Type B pancreatic cell (in vitro differentiated cells): Measurements from ENCODE around the gene GLI1. TPM values are rescaled to one million over a fixed set of nuclear protein-coding genes. Genes with fewer than 3 reads are reported as not detected.

ENCODE experiments used
- DNase-seq: peaks from one replicate; pipeline ENCODE4 v3.0.0; 2021; ENCODE audit warnings: mixed read lengths; ENCODE audit not compliant: unreplicated experiment; ENCODE audit errors: extremely low spot score
- H3K27ac Mint-ChIP-seq: 2 replicates; pipeline ENCODE4 v1.8.0; 2021; ENCODE audit warnings: mild to moderate bottlenecking, mixed read lengths
- H3K27me3 Mint-ChIP-seq: 2 replicates; pipeline ENCODE4 v1.8.0; 2021; ENCODE audit warnings: mixed read lengths
- H3K36me3 Mint-ChIP-seq: 2 replicates; pipeline ENCODE4 v1.8.0; 2021; ENCODE audit warnings: mixed read lengths
- H3K4me1 Mint-ChIP-seq: one replicate; pipeline ENCODE4 v1.8.0; 2021; ENCODE audit warnings: mixed read lengths; ENCODE audit not compliant: unreplicated experiment
- H3K4me3 Mint-ChIP-seq: 2 replicates; pipeline ENCODE4 v1.8.0; 2021; ENCODE audit warnings: mild to moderate bottlenecking, mixed read lengths
- H3K9me3 Mint-ChIP-seq: 2 replicates; pipeline ENCODE4 v1.8.0; 2021; ENCODE audit warnings: mixed read lengths
- total RNA-seq: library from RNA; stranded (reverse); gene quantifications from 2 replicates; pipeline ENCODE4 v1.2.1, GENCODE V29; 2021; ENCODE audit warnings: low replicate concordance
- TF ChIP-seq, protein P1 (sequence below): fragments of 200-600 bp; sonication (generic); conservative IDR thresholded peaks from 2 replicates; pipeline ENCODE4 v1.5.0; 2021; ENCODE audit warnings: antibody characterized with exemption, mild to moderate bottlenecking

GLI1 gene
- total RNA-seq, 1 donor from 2014 or later, result 22.7 TPM

DNA sequence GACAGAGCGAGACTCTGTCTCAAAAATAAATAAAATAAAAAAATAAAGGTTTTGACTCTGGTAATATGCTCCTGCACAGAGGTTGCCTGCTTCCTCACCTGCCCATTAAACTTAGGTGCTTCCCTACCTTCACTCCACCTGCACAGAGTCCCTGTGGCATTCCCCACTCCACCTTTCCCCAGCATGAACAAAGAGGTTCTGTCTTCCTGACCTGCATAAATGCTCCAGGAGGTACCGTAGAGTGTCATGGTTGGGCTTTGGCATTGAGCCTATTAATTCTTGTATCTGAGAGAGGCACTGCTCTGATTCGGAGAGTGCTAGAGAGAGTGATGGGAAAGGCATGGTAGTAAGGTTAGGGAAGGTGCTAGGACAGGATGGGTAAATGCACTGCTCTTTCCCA lies 13.8 kb downstream of the GLI1 start:
- Mint-ChIP-seq H3K27me3 (peaks cover 71% of the 10 kb centered on the region), H3K4me1 (no peaks in the 10 kb centered on the region), H3K9me3 (no peaks in the 10 kb centered on the region), H3K36me3 (no peaks in the 10 kb centered on the region), H3K4me3 (no peak overlapping the region), H3K27ac (no peak overlapping the region)
- no peak for DNase-seq
- TF ChIP-seq, protein P1, sequence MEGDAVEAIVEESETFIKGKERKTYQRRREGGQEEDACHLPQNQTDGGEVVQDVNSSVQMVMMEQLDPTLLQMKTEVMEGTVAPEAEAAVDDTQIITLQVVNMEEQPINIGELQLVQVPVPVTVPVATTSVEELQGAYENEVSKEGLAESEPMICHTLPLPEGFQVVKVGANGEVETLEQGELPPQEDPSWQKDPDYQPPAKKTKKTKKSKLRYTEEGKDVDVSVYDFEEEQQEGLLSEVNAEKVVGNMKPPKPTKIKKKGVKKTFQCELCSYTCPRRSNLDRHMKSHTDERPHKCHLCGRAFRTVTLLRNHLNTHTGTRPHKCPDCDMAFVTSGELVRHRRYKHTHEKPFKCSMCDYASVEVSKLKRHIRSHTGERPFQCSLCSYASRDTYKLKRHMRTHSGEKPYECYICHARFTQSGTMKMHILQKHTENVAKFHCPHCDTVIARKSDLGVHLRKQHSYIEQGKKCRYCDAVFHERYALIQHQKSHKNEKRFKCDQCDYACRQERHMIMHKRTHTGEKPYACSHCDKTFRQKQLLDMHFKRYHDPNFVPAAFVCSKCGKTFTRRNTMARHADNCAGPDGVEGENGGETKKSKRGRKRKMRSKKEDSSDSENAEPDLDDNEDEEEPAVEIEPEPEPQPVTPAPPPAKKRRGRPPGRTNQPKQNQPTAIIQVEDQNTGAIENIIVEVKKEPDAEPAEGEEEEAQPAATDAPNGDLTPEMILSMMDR, result no peak

DNA sequence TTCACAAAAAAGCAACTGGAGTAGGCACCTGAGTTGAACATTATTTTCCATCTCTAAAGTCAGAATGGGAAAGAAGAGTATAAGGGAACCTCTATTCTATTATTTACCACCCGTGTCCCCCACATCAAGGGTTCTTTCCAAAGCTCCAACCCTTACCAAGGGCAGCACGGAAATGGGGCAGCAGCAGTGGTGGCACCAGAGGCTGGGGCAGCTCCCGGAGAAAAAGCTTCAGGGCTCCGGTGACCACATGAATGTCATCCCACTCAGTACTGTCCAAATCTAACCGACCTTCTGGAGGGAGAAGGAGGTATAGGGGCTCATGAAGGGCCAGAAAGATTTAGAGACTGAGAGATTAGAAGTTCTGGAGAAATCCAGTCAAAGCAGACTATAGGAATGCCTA lies 14.3 kb downstream of the GLI1 start:
- Mint-ChIP-seq H3K4me3 (peak overlapping the region; percentile 48), H3K27ac (no peak overlapping the region), H3K9me3 (no peaks in the 10 kb centered on the region), H3K27me3 (peaks cover 74% of the 10 kb centered on the region), H3K4me1 (no peaks in the 10 kb centered on the region), H3K36me3 (no peaks in the 10 kb centered on the region)
- DNase-seq, result no peak
- TF ChIP-seq, protein P1, result no peak

DNA sequence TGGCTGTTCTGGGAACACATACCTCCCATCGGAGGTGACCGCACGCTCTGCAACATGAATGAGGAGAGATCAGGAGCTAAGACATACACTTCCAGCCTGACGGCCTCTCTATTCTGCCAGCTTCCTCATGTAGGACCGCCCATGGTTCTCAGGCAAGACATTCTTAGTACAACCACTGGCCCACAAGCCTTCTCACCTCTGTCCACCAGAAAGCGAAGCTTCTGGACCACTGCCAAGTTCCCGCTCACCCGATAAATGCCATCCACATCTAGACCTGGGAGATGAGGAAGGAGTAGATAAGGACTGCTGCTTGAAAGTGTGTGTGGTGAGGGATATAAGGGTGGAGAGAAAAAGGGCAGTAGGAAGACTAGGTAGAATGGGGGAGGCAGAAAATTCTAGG lies 14.8 kb downstream of the GLI1 start:
- Mint-ChIP-seq H3K36me3 (no peaks in the 10 kb centered on the region), H3K27me3 (peaks cover 76% of the 10 kb centered on the region), H3K9me3 (no peaks in the 10 kb centered on the region), H3K4me3 (peak overlapping the region; percentile 48), H3K4me1 (no peaks in the 10 kb centered on the region), H3K27ac (no peak overlapping the region)
- TF ChIP-seq, protein P1, result no peak
- DNase-seq, result no peak

DNA sequence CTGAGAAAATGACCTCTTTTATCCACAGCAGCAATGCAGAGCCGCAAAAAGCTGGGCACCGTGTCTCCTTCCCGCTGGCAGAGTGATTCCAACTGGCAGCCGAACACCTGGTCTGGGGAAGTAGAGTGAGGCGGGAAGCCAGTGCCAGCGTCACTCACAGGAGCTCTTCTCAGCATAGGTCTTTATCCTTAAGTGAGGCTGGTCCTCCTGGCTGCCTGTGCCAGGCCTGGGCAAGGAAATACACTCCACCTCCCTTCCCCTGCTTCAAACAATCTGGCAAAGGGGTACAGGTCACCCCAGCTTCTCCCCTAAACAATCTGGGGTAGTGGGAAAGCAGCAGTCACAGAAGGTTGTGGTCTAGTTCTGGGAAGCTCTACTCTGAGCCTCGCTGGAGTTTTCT lies 15.3 kb downstream of the GLI1 start:
- no peak overlapping the region for H3K27ac Mint-ChIP-seq
- no peaks in the 10 kb centered on the region for H3K9me3 Mint-ChIP-seq
- TF ChIP-seq, protein P1, result no peak
- no peak for DNase-seq
- H3K36me3 Mint-ChIP-seq, result no peaks in the 10 kb centered on the region
- peak overlapping the region; percentile 48 for H3K4me3 Mint-ChIP-seq
- H3K27me3 Mint-ChIP-seq, result peaks cover 80% of the 10 kb centered on the region
- H3K4me1 Mint-ChIP-seq, result no peaks in the 10 kb centered on the region

DNA sequence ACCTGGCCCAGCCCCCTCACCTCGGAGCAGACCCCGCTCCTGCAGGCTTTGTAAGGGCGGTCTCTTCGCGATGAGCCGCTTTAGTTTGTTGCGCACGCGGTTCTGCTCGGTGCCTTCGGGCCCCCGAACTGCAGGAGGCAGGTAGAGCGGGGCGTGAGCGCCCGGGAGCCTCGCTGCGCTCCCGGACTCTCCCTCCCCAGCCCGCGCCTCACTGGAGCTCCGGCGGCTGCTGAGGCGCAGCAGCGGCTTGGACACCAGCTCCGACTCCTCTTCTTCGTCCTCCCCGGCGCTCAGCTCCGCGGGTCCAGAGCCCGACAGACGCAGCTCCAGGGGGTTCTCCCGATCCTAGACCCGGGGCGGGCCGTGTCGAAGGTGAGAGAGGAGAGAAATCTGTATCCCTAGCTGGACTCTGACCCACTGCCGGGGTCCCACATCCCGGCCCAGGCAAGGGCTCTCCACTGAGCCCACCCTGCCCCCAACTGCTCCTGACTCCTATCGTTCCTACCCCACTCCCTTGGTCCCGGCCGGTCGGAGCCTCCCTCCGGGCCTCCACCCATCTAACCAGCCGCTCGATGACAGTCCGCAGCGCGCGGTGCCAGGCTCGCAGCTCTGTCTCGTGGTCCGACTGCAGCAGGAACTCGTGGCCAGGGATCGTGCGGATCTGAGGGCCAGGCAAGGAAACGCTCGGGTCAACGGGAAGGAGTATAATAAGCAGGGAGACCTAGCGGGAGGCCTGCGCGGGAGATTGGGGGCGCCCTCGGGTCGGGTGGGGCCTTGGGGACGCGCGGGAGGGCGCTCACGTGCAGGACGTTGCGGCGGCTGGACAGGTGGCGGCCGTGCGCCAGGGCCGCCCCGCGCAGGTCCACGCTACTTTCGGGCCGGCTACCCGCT lies 15.9 kb downstream of the GLI1 start:
- no peaks in the 10 kb centered on the region for H3K9me3 Mint-ChIP-seq
- no peaks in the 10 kb centered on the region for H3K36me3 Mint-ChIP-seq
- peaks cover 86% of the 10 kb centered on the region for H3K27me3 Mint-ChIP-seq
- H3K27ac Mint-ChIP-seq, result no peak overlapping the region
- no peak for DNase-seq
- H3K4me1 Mint-ChIP-seq, result no peaks in the 10 kb centered on the region
- H3K4me3 Mint-ChIP-seq, result peak overlapping the region; percentile 84
- TF ChIP-seq, protein P1, result no peak
